ENCODE results near the gene FOXN3.
A peak's percentile ranks its signal among the peaks of the same experiment; 100 is the strongest.

Gene FOXN3

DNA sequence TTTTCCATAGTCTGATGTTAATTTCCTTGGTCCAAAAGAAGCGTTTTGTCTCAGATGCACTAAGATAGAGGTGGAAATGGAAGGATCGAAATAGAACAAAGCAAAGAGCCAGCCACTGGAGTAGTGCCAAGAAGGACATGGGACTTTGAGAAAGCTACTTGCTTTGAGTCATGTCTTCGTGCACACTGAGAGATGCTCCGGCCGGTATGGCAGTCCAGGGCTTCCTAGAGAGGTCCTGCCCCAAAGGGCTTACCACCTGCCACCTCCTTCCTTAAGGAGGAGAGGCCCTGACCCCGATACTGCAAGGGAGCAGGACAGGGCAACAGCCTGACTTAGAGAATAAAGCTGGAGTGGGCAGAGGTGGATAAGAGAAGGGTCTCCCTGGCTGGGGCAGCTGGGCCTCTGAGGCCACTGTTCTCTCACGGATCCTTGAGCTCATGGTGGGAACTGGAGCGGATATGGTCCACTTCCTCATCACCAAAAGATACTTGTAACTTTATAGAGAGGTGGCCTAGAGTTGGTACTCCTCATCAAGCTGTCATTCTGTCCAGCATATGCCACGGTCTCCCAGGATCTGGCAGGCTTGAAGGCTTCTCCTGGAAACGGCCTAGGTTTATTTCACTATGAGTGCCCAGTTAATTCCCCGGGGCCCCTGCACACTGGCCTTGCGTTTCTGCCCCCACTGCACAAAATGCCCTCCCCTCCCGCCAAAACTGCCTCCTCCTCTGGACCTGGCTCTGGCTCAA is 57.4 kb downstream of the FOXN3 start:
- Histone ChIP-seq H3K27ac (replicated peaks) (peak overlapping the region; percentile 87; the same call in 1 of the 2 replicates), H3K4me3 (replicated peaks; ENCODE audit: insufficient read depth, low read length) (no peak overlapping the region), H3K27me3 (ENCODE audit: insufficient read depth, poor library complexity, severe bottlenecking) (no peaks in the 10 kb centered on the region)
- no peak for DNase-seq (ENCODE audit: low read depth in 1 of 2, low spot score in 1 of 2)
- no peak for TF ChIP-seq GABPA (IDR thresholded peaks at IDR 0.05; ENCODE audit: low read depth)
- no peak for TF ChIP-seq POLR2AphosphoS5 (IDR thresholded peaks at IDR 0.05; ENCODE audit: low read depth)
- TF ChIP-seq, protein P1, sequence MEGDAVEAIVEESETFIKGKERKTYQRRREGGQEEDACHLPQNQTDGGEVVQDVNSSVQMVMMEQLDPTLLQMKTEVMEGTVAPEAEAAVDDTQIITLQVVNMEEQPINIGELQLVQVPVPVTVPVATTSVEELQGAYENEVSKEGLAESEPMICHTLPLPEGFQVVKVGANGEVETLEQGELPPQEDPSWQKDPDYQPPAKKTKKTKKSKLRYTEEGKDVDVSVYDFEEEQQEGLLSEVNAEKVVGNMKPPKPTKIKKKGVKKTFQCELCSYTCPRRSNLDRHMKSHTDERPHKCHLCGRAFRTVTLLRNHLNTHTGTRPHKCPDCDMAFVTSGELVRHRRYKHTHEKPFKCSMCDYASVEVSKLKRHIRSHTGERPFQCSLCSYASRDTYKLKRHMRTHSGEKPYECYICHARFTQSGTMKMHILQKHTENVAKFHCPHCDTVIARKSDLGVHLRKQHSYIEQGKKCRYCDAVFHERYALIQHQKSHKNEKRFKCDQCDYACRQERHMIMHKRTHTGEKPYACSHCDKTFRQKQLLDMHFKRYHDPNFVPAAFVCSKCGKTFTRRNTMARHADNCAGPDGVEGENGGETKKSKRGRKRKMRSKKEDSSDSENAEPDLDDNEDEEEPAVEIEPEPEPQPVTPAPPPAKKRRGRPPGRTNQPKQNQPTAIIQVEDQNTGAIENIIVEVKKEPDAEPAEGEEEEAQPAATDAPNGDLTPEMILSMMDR (IDR thresholded peaks at IDR 0.05; ENCODE audit: insufficient read depth, low read length): no peak
- TF ChIP-seq, protein P2, sequence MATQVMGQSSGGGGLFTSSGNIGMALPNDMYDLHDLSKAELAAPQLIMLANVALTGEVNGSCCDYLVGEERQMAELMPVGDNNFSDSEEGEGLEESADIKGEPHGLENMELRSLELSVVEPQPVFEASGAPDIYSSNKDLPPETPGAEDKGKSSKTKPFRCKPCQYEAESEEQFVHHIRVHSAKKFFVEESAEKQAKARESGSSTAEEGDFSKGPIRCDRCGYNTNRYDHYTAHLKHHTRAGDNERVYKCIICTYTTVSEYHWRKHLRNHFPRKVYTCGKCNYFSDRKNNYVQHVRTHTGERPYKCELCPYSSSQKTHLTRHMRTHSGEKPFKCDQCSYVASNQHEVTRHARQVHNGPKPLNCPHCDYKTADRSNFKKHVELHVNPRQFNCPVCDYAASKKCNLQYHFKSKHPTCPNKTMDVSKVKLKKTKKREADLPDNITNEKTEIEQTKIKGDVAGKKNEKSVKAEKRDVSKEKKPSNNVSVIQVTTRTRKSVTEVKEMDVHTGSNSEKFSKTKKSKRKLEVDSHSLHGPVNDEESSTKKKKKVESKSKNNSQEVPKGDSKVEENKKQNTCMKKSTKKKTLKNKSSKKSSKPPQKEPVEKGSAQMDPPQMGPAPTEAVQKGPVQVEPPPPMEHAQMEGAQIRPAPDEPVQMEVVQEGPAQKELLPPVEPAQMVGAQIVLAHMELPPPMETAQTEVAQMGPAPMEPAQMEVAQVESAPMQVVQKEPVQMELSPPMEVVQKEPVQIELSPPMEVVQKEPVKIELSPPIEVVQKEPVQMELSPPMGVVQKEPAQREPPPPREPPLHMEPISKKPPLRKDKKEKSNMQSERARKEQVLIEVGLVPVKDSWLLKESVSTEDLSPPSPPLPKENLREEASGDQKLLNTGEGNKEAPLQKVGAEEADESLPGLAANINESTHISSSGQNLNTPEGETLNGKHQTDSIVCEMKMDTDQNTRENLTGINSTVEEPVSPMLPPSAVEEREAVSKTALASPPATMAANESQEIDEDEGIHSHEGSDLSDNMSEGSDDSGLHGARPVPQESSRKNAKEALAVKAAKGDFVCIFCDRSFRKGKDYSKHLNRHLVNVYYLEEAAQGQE (IDR thresholded peaks at IDR 0.05; ENCODE audit: insufficient replicate concordance, low read depth): no peak
- TF ChIP-seq SPI1 (IDR thresholded peaks at IDR 0.05; ENCODE audit: borderline replicate concordance, low read depth): no peak

GRCh38 chr14:89357655-89358297 is 59.3 kb downstream of the FOXN3 start:
- TF ChIP-seq, protein P1 (IDR thresholded peaks at IDR 0.05; ENCODE audit: insufficient read depth, low read length): no peak
- TF ChIP-seq POLR2AphosphoS5 (IDR thresholded peaks at IDR 0.05; ENCODE audit: low read depth): peak; percentile 37; the same call in 1 of the 2 replicates

GRCh38 chr14:89356927-89357326 is 60.1 kb downstream of the FOXN3 start:
- TF ChIP-seq, protein P1 (IDR thresholded peaks at IDR 0.05; ENCODE audit: insufficient read depth, low read length): no peak
- TF ChIP-seq GABPA (IDR thresholded peaks at IDR 0.05; ENCODE audit: low read depth) (no peak), SPI1 (IDR thresholded peaks at IDR 0.05; ENCODE audit: borderline replicate concordance, low read depth) (no peak; the same call in 1 of the 2 replicates), POLR2AphosphoS5 (IDR thresholded peaks at IDR 0.05; ENCODE audit: low read depth) (no peak)
- TF ChIP-seq, protein P2 (IDR thresholded peaks at IDR 0.05; ENCODE audit: insufficient replicate concordance, low read depth): no peak
- no peaks in the 10 kb centered on the region for H3K27me3 ChIP-seq (ENCODE audit: insufficient read depth, poor library complexity, severe bottlenecking)
- H3K4me3 ChIP-seq (replicated peaks; ENCODE audit: insufficient read depth, low read length): no peak overlapping the region
- DNase-seq (ENCODE audit: low read depth in 1 of 2, low spot score in 1 of 2): no peak
- peak overlapping the region; percentile 87 for H3K27ac ChIP-seq (replicated peaks)

More at GRCh38 chr14:89357655-89358297, 59.3 kb downstream of the FOXN3 start:
- DNase-seq (ENCODE audit: low read depth in 1 of 2, low spot score in 1 of 2): peak; percentile 77 to 86
- Histone ChIP-seq H3K4me3 (replicated peaks; ENCODE audit: insufficient read depth, low read length) (no peak overlapping the region), H3K27me3 (ENCODE audit: insufficient read depth, poor library complexity, severe bottlenecking) (no peaks in the 10 kb centered on the region), H3K27ac (replicated peaks) (peak overlapping the region; percentile 87)

Measured in HL-60 (cell line).